Measurements from ENCODE around the gene TRAPPC2L. TPM values are rescaled to one million over a fixed set of nuclear protein-coding genes. Genes with fewer than 3 reads are reported as not detected.
A peak's percentile ranks its signal among the peaks of the same experiment; 100 is the strongest.

TRAPPC2L gene
- total RNA-seq, 3 donors from 2014 or later, result 30.6 to 57.9 (median 40.7) TPM

GRCh38 chr16:88907768-88908167 lies 50.8 kb downstream of the TRAPPC2L start:
- Histone ChIP-seq H3K9me3 (no peaks in the 10 kb centered on the region), H3K36me3 (ENCODE audit: low read depth) (no peaks in the 10 kb centered on the region), H3K4me1 (ENCODE audit: low read depth) (no peaks in the 10 kb centered on the region), H3K4me3 (no peak overlapping the region)
- intact Hi-C loops (cut with DNase I, micrococcal nuclease), result no loop called here
- no peak for TF ChIP-seq CTCF (IDR thresholded peaks at IDR 0.05)
- no peak for ATAC-seq
- DNase-seq, result no peak

GRCh38 chr16:88908307-88908706 lies 51.4 kb downstream of the TRAPPC2L start:
- H3K4me3 ChIP-seq, result no peak overlapping the region
- intact Hi-C loops (cut with DNase I, micrococcal nuclease), result no loop called here
- DNase-seq, result no peak
- H3K36me3 ChIP-seq (ENCODE audit: low read depth), result no peaks in the 10 kb centered on the region
- H3K9me3 ChIP-seq, result no peaks in the 10 kb centered on the region
- no peak for ATAC-seq
- H3K4me1 ChIP-seq (ENCODE audit: low read depth), result no peaks in the 10 kb centered on the region
- TF ChIP-seq CTCF (IDR thresholded peaks at IDR 0.05), result no peak

- Histone ChIP-seq H3K4me1 (ENCODE audit: low read depth) (no peaks in the 10 kb centered on the region), H3K36me3 (ENCODE audit: low read depth) (no peaks in the 10 kb centered on the region), H3K9me3 (no peaks in the 10 kb centered on the region), H3K4me3 (no peak overlapping the region)
- no peak for TF ChIP-seq CTCF (IDR thresholded peaks at IDR 0.05)
- DNase-seq (no peak), ATAC-seq (no peak)
- intact Hi-C loops (cut with DNase I, micrococcal nuclease), result no loop called here
Measured at GRCh38 chr16:88909431-88910210, 52.7 kb downstream of the TRAPPC2L start.

- Histone ChIP-seq H3K9me3 (no peaks in the 10 kb centered on the region), H3K4me3 (no peak overlapping the region), H3K4me1 (ENCODE audit: low read depth) (no peaks in the 10 kb centered on the region), H3K36me3 (ENCODE audit: low read depth) (no peaks in the 10 kb centered on the region)
- DNase-seq (no peak), ATAC-seq (peak; percentile 12)
- intact Hi-C loops (cut with DNase I, micrococcal nuclease), result no loop called here
- no peak for TF ChIP-seq CTCF (IDR thresholded peaks at IDR 0.05)
Measured at GRCh38 chr16:88910284-88911135, 53.6 kb downstream of the TRAPPC2L start.

- Histone ChIP-seq H3K4me3 (no peak overlapping the region), H3K36me3 (ENCODE audit: low read depth) (no peaks in the 10 kb centered on the region), H3K9me3 (no peaks in the 10 kb centered on the region), H3K4me1 (ENCODE audit: low read depth) (no peaks in the 10 kb centered on the region)
- no peak for ATAC-seq
- DNase-seq, result no peak
- no peak for TF ChIP-seq CTCF (IDR thresholded peaks at IDR 0.05)
- intact Hi-C loops (cut with DNase I, micrococcal nuclease), result no loop called here
Measured at GRCh38 chr16:88911136-88911945, 54.4 kb downstream of the TRAPPC2L start.

All from mucosa of descending colon (tissue), 3 donors.